ENCODE data around the gene TRIM14.

Gene TRIM14

GRCh38 chr9:98150721-98151120, 31.7 kb upstream of the TRIM14 start:
- ATAC-seq: no peak
- TF ChIP-seq GLIS3 (CRISPR knock-in tag; IDR thresholded peaks at IDR 0.05) (no peak), RARB (CRISPR knock-in tag; IDR thresholded peaks at IDR 0.05) (no peak), ZC3H10 (CRISPR knock-in tag; IDR thresholded peaks at IDR 0.05) (no peak), TSHZ2 (CRISPR knock-in tag; IDR thresholded peaks at IDR 0.05) (no peak), ZNF8 (CRISPR knock-in tag; IDR thresholded peaks at IDR 0.05) (no peak), ZFP30 (CRISPR knock-in tag; IDR thresholded peaks at IDR 0.05) (no peak), POU6F1 (CRISPR knock-in tag; IDR thresholded peaks at IDR 0.05; ENCODE audit: borderline replicate concordance, low read depth) (no peak), ESRRG (CRISPR knock-in tag; IDR thresholded peaks at IDR 0.05) (no peak), CSRNP3 (CRISPR knock-in tag; IDR thresholded peaks at IDR 0.05) (no peak), ISL1 (CRISPR knock-in tag; IDR thresholded peaks at IDR 0.05) (no peak), ZNF565 (CRISPR knock-in tag; conservative IDR thresholded peaks at IDR 0.05; ENCODE audit: low read depth) (no peak), TOX (CRISPR knock-in tag; IDR thresholded peaks at IDR 0.05; ENCODE audit: borderline replicate concordance) (no peak), TCF4 (CRISPR knock-in tag; IDR thresholded peaks at IDR 0.05; ENCODE audit: borderline replicate concordance) (no peak), PPARA (CRISPR knock-in tag; IDR thresholded peaks at IDR 0.05; ENCODE audit: borderline replicate concordance) (no peak), CSDC2 (CRISPR knock-in tag; IDR thresholded peaks at IDR 0.05) (no peak), OSR1 (CRISPR knock-in tag; IDR thresholded peaks at IDR 0.05) (no peak), CREB5 (CRISPR knock-in tag; IDR thresholded peaks at IDR 0.05; ENCODE audit: low read depth) (no peak), SNAI2 (CRISPR knock-in tag; IDR thresholded peaks at IDR 0.05) (no peak), BACH2 (CRISPR knock-in tag; IDR thresholded peaks at IDR 0.05; ENCODE audit: borderline replicate concordance) (no peak)

DNA sequence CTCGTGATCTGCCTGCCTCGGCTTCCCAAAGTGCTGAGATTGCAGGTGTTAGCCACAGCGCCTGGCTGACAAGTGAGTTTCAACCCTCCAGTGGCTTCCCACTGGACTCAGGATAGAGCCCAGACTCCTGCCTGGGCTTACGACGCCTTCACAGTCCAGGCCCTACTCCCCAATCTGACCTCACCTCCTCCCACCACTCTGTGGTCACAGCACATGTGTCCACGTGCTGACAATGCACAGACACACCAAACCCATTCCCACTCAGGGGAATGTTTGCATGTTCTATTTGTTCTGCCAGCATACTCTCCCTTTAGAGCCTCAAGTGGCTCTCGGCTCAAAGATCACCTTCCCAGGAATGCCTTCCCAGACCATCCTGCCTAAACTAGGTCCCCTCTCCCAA, 31.1 kb upstream of the TRIM14 start:
- no peak for ATAC-seq
- TF ChIP-seq CSDC2 (CRISPR knock-in tag; IDR thresholded peaks at IDR 0.05) (no peak), CREB5 (CRISPR knock-in tag; IDR thresholded peaks at IDR 0.05; ENCODE audit: low read depth) (no peak), GLIS3 (CRISPR knock-in tag; IDR thresholded peaks at IDR 0.05) (no peak), ZNF565 (CRISPR knock-in tag; conservative IDR thresholded peaks at IDR 0.05; ENCODE audit: low read depth) (no peak), ESRRG (CRISPR knock-in tag; IDR thresholded peaks at IDR 0.05) (no peak), ZNF8 (CRISPR knock-in tag; IDR thresholded peaks at IDR 0.05) (no peak), ARNTL (CRISPR knock-in tag; IDR thresholded peaks at IDR 0.05; ENCODE audit: borderline replicate concordance, low read depth) (no peak), RARB (CRISPR knock-in tag; IDR thresholded peaks at IDR 0.05) (no peak), SNAI2 (CRISPR knock-in tag; IDR thresholded peaks at IDR 0.05) (no peak), ZC3H10 (CRISPR knock-in tag; IDR thresholded peaks at IDR 0.05) (no peak), ZFP3 (CRISPR knock-in tag; IDR thresholded peaks at IDR 0.05) (no peak), TOX (CRISPR knock-in tag; IDR thresholded peaks at IDR 0.05; ENCODE audit: borderline replicate concordance) (no peak), TSHZ2 (CRISPR knock-in tag; IDR thresholded peaks at IDR 0.05) (no peak), BACH2 (CRISPR knock-in tag; IDR thresholded peaks at IDR 0.05; ENCODE audit: borderline replicate concordance) (no peak), PPARA (CRISPR knock-in tag; IDR thresholded peaks at IDR 0.05; ENCODE audit: borderline replicate concordance) (no peak), TCF4 (CRISPR knock-in tag; IDR thresholded peaks at IDR 0.05; ENCODE audit: borderline replicate concordance) (no peak), ZNF70 (CRISPR knock-in tag; IDR thresholded peaks at IDR 0.05) (no peak), OSR1 (CRISPR knock-in tag; IDR thresholded peaks at IDR 0.05) (no peak)
- TF ChIP-seq, protein P1, sequence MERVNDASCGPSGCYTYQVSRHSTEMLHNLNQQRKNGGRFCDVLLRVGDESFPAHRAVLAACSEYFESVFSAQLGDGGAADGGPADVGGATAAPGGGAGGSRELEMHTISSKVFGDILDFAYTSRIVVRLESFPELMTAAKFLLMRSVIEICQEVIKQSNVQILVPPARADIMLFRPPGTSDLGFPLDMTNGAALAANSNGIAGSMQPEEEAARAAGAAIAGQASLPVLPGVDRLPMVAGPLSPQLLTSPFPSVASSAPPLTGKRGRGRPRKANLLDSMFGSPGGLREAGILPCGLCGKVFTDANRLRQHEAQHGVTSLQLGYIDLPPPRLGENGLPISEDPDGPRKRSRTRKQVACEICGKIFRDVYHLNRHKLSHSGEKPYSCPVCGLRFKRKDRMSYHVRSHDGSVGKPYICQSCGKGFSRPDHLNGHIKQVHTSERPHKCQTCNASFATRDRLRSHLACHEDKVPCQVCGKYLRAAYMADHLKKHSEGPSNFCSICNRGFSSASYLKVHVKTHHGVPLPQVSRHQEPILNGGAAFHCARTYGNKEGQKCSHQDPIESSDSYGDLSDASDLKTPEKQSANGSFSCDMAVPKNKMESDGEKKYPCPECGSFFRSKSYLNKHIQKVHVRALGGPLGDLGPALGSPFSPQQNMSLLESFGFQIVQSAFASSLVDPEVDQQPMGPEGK (CRISPR knock-in tag; IDR thresholded peaks at IDR 0.05; ENCODE audit: borderline replicate concordance): no peak
